ENCODE measurements around the gene CD22. TPM values are rescaled to one million over a fixed set of nuclear protein-coding genes. Genes with fewer than 3 reads are reported as not detected.

The CD22 gene
- total and polyA plus RNA-seq, 2 of the 4 experiments (the other 2 are of a cell fraction): 0.18 to 0.22 TPM

DNA sequence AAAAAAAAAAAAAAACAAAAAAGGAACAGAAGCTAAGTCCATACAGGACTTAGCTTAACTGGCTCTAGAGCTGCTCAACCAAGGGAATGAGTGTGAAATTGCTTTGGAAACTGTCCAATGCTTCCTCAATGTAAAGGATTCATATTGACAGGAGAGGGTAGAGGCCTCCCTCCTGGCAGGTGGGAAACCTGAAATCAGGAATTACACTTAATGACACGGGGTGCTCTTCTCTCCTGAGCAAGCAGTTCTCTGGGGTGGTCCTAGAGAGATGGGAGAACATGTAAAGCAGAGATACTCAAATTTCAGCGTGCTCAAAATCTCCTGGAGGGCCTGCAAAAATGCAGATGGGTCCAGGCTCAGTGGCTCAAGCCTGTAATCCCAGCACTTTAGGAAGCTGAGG, 40.7 kb upstream of the CD22 start:
- Histone ChIP-seq H2AK9ac (replicated peaks; ENCODE audit: low read depth, low read length, poor library complexity) (no peak overlapping the region), H2BK15ac (ENCODE audit: low read depth, low read length) (no peak overlapping the region), H3K27me3 (ENCODE audit: control insufficient read depth, insufficient read depth, low read length) (peaks cover 25% of the 10 kb centered on the region), H3K27ac (ENCODE audit: insufficient read depth, low read length) (no peak overlapping the region), H2AK5ac (ENCODE audit: low read depth, low read length) (no peak overlapping the region), H4K20me1 (ENCODE audit: insufficient read depth, low read length) (no peaks in the 10 kb centered on the region), H2BK20ac (ENCODE audit: low read depth, low read length) (no peak overlapping the region), H3K56ac (ENCODE audit: extremely low read depth, insufficient read depth, low read length) (no peak overlapping the region), H4K5ac (ENCODE audit: low read depth, low read length) (no peak overlapping the region), H3K4me2 (ENCODE audit: low read depth, low read length) (no peak overlapping the region), H3K4me1 (ENCODE audit: control insufficient read depth, insufficient read depth, low read length) (no peaks in the 10 kb centered on the region), H3K79me1 (ENCODE audit: low read depth in 1 of 2, low read length in 2 of 2) (no peaks in the 10 kb centered on the region), H3K18ac (ENCODE audit: low read depth, low read length) (no peak overlapping the region), H3K9me3 (ENCODE audit: control insufficient read depth, insufficient read depth, low read length) (no peaks in the 10 kb centered on the region), H3K36me3 (ENCODE audit: control insufficient read depth, insufficient read depth, low read length) (no peaks in the 10 kb centered on the region), H4K8ac (ENCODE audit: low read depth in 2 of 2, low read length in 2 of 2) (no peak overlapping the region), H2BK120ac (ENCODE audit: low read depth, low read length) (no peak overlapping the region), H3K9me1 (ENCODE audit: insufficient read depth, low read length) (no peaks in the 10 kb centered on the region), H3K4ac (ENCODE audit: low read depth, low read length) (no peak overlapping the region), H2BK5ac (ENCODE audit: low read depth, low read length, poor library complexity, severe bottlenecking) (no peak overlapping the region), H2AFZ (replicated peaks; ENCODE audit: low read length, poor library complexity) (no peak overlapping the region), H4K91ac (ENCODE audit: insufficient read depth, low read depth, low read length) (no peak overlapping the region), H3K14ac (replicated peaks; ENCODE audit: low read depth, low read length) (no peak overlapping the region), H3K23ac (ENCODE audit: low read depth, low read length) (no peak overlapping the region), H3K4me3 (ENCODE audit: insufficient read depth, low read depth, low read length) (no peak overlapping the region), H3K9ac (ENCODE audit: low read depth, low read length) (no peak overlapping the region)
- intact Hi-C loops (cut with micrococcal nuclease): no loop called here
- WGBS, 2 experiments (ENCODE audit: extremely low coverage in 2 of 2, insufficient read length in 1 of 2): no CpG with 5 or more reads among the region's 2 CpGs
- no peak for DNase-seq
- no peak for ATAC-seq (ENCODE audit: low read depth)
- POLR2A ChIA-PET (ENCODE audit: unreplicated experiment): interaction anchor here (0.6 kb wide), 1 partner anchor 207 kb away, joined by 3 read pairs; no protein-coding TSS in a partner anchor
- BruUV-seq (replicated peaks): no TSS peak
- in situ Hi-C loops (cut with MboI; ENCODE audit: low sequenced_read_pairs): no loop called here
- dilution Hi-C loops (cut with HindIII; ENCODE audit: low sequenced_read_pairs, unreplicated experiment): no loop called here
- CTCF ChIA-PET: interaction anchor here (0.6 kb wide), 1 partner anchor 146 kb away, joined by 3 read pairs; no protein-coding TSS in a partner anchor
- no peak for TF ChIP-seq SMC3 (IDR thresholded peaks at IDR 0.05; ENCODE audit: low read depth, low read length)
- TF ChIP-seq POLR2A (IDR thresholded peaks at IDR 0.05; ENCODE audit: low read depth, low read length): no peak
- no peak for TF ChIP-seq RAD21 (IDR thresholded peaks at IDR 0.05; ENCODE audit: low read length)
- no peak for TF ChIP-seq CEBPB (IDR thresholded peaks at IDR 0.05; ENCODE audit: low read depth, low read length)

Measured in IMR-90 (cell line).